Lung (tissue), 12 donors: Measurements from ENCODE around the gene ANTKMT. TPM values are rescaled to one million over a fixed set of nuclear protein-coding genes. Genes with fewer than 3 reads are reported as not detected.

Experiments used
- ATAC-seq: fragments of 200-7000 bp; cut with Tn5 transposase; one replicate; pipeline ENCODE4 v1.9.1; 2020; ENCODE audit warnings: moderate number of reproducible peaks; ENCODE audit not compliant: insufficient read depth, low FRiP score
- DNase-seq, 3 donors: peaks; one replicate each; pipeline ENCODE4 v3.0.0-alpha.2; 2013 to 2017
- H3K27ac ChIP-seq, 2 donors: one replicate each; pipeline ENCODE4 v1.5.1; 2013; ENCODE audit warnings: mild to moderate bottlenecking in 2 of 2, moderate library complexity in 2 of 2, control low read depth in 1 of 2, inconsistent platforms in 1 of 2, low read depth in 1 of 2, low read length in 1 of 2
- H3K27me3 ChIP-seq, 3 donors: one replicate each; pipeline ENCODE4 v1.5.1; 2013; ENCODE audit warnings: low read length in 2 of 3; ENCODE audit not compliant: control insufficient read depth in 3 of 3, insufficient read depth in 3 of 3
- H3K36me3 ChIP-seq, 4 donors: one replicate each; pipeline ENCODE4 v1.5.1; 2013; ENCODE audit warnings: low read length in 4 of 4, mild to moderate bottlenecking in 1 of 4, moderate library complexity in 1 of 4; ENCODE audit not compliant: control insufficient read depth in 4 of 4, insufficient read depth in 4 of 4
- H3K4me1 ChIP-seq, 5 donors: one replicate each; pipeline ENCODE4 v1.5.1; 2013; ENCODE audit warnings: low read length in 5 of 5, mild to moderate bottlenecking in 2 of 5, moderate library complexity in 1 of 5; ENCODE audit not compliant: control insufficient read depth in 5 of 5, insufficient read depth in 5 of 5
- H3K4me3 ChIP-seq: one replicate; pipeline ENCODE4 v1.5.1; 2013; ENCODE audit warnings: mild to moderate bottlenecking, control low read depth, moderate library complexity
- H3K9ac ChIP-seq, 2 donors: one replicate each; pipeline ENCODE4 v1.5.1; 2013; ENCODE audit warnings: low read length in 2 of 2, control low read depth in 1 of 2; ENCODE audit not compliant: insufficient read depth in 1 of 2
- H3K9me3 ChIP-seq, 4 donors: one replicate each; pipeline ENCODE4 v1.5.1; 2013; ENCODE audit warnings: low read length in 3 of 4, mild to moderate bottlenecking in 1 of 4, moderate library complexity in 1 of 4; ENCODE audit not compliant: control insufficient read depth in 4 of 4, insufficient read depth in 3 of 4
- CTCF ChIP-seq: IDR thresholded peaks from 2 replicates; pipeline ENCODE4 v1.5.1; 2012; ENCODE audit warnings: mild to moderate bottlenecking; ENCODE audit errors: control extremely low read depth, extremely low read depth
- WGBS, 2 donors: extraction: QIAGEN DNeasy Blood & Tissue Kit; methylation state at CpG; one replicate each; pipeline ENCODE4 v1.1.7; 2013; 5-methylcytosine and 5-hydroxymethylcytosine counted together
- polyA plus RNA-seq, 2 donors: library from polyadenylated mRNA; stranded (reverse); fragments of 200-250 nt; gene quantifications; one replicate each; pipeline ENCODE4 v1.2.1, GENCODE V29; 2013
- total RNA-seq, 2 donors: library from RNA; depleted of rRNA in 1 of 2; stranded (reverse); fragments of >200 nt in 1 of 2; gene quantifications; one replicate each; pipeline ENCODE4 v1.2.1, GENCODE V29; 2014 to 2021
- donor health status: control.
- donor health status: control.
- donor health status: Bipolar disorder and iron deficiency.
- donor health status: healthy.
- donor health status: DM: yes; HTN: yes; CAD: no.

ANTKMT gene
- total and polyA plus RNA-seq, 4 donors = 9.2 to 65.7 (median 45.9) TPM

- no peak for TF ChIP-seq CTCF
- DNase-seq (no peak), ATAC-seq (no peak)
- Histone ChIP-seq H3K27ac (no peak overlapping the region), H3K4me1 (peaks cover 0 to 17% (median 5%) of the 10 kb centered on the region in 5 donors), H3K4me3 (no peak overlapping the region), H3K9me3 (no peaks in the 10 kb centered on the region), H3K36me3 (no peaks in the 10 kb centered on the region), H3K9ac (no peak overlapping the region), H3K27me3 (peaks cover 0 to 3% (median 0%) of the 10 kb centered on the region in 3 donors)
- 86% methylated on average over 51 of the region's 51 CpGs for WGBS, 2 donors
These were observed 1.0 kb downstream of the ANTKMT start for GRCh38 chr16:721765-722540.

GRCh38 chr16:722835-723633 lies 2.1 kb downstream of the ANTKMT start:
- Histone ChIP-seq H3K27me3 (peaks cover 0 to 7% (median 4%) of the 10 kb centered on the region in 3 donors), H3K27ac (no peak overlapping the region), H3K4me1 (peaks cover 0 to 23% (median 5%) of the 10 kb centered on the region in 5 donors), H3K4me3 (no peak overlapping the region), H3K9ac (no peak overlapping the region), H3K36me3 (no peaks in the 10 kb centered on the region), H3K9me3 (no peaks in the 10 kb centered on the region)
- DNase-seq (no peak), ATAC-seq (no peak)
- 90 to 92% methylated on average over 21 to 24 of the region's 24 CpGs for WGBS, 2 donors
- no peak for TF ChIP-seq CTCF

- DNase-seq (no peak), ATAC-seq (no peak)
- Histone ChIP-seq H3K27ac (no peak overlapping the region), H3K4me1 (peaks cover 0 to 26% (median 5%) of the 10 kb centered on the region in 5 donors), H3K4me3 (no peak overlapping the region), H3K36me3 (no peaks in the 10 kb centered on the region), H3K9me3 (no peaks in the 10 kb centered on the region), H3K9ac (no peak overlapping the region), H3K27me3 (peaks cover 0 to 7% (median 4%) of the 10 kb centered on the region in 3 donors)
- WGBS, 2 donors = 87 to 89% methylated on average over 9 of the region's 9 CpGs
- TF ChIP-seq CTCF = no peak
These were observed 2.7 kb downstream of the ANTKMT start for GRCh38 chr16:723695-724094.
